Natural killer cell (primary cell): ENCODE data around the gene GSG1L. TPM values are rescaled to one million over a fixed set of nuclear protein-coding genes. Genes with fewer than 3 reads are reported as not detected.

ENCODE experiments used
- ATAC-seq, 3 donors: fragments of 150-1000 bp in 2 of 3; fragments of 200-7000 bp in 1 of 3; cut with Tn5 transposase; 1 replicate in 1 of 3; 2 replicates in 2 of 3; pipeline ENCODE4 v1.10.0; 2021; ENCODE audit warnings: mild to moderate bottlenecking in 2 of 3, moderate library complexity in 2 of 3
- DNase-seq, 2 donors: peaks; one replicate each; pipeline versions ENCODE4 v3.0.0 to v3.0.0-alpha.2; 2013 to 2021; ENCODE audit warnings: mixed read lengths in 1 of 2
- H3K27ac ChIP-seq: one replicate; pipeline ENCODE4 v1.5.1; 2013; ENCODE audit warnings: mild to moderate bottlenecking, low read length
- H3K27me3 ChIP-seq: one replicate; pipeline ENCODE4 v1.6.1; 2013; ENCODE audit warnings: low read length; ENCODE audit not compliant: control insufficient read depth, insufficient read depth
- H3K36me3 ChIP-seq: one replicate; pipeline ENCODE4 v1.6.1; 2013; ENCODE audit warnings: low read length; ENCODE audit not compliant: control insufficient read depth, insufficient read depth
- H3K4me1 ChIP-seq: one replicate; pipeline ENCODE4 v1.6.1; 2013; ENCODE audit warnings: low read length; ENCODE audit not compliant: control insufficient read depth, insufficient read depth
- H3K4me3 ChIP-seq: one replicate; pipeline ENCODE4 v1.5.1; 2013; ENCODE audit warnings: low read length
- H3K9me3 ChIP-seq: one replicate; pipeline ENCODE4 v1.6.1; 2013; ENCODE audit warnings: low read length; ENCODE audit not compliant: control insufficient read depth, insufficient read depth
- H3K27ac Mint-ChIP-seq, 2 donors: one replicate each; pipeline ENCODE4 v1.8.0; 2022; ENCODE audit warnings: mild to moderate bottlenecking in 2 of 2, mixed read lengths in 2 of 2, moderate library complexity in 1 of 2
- H3K27me3 Mint-ChIP-seq, 2 donors: one replicate each; pipeline ENCODE4 v1.8.0; 2022; ENCODE audit warnings: low read depth in 2 of 2, mixed read lengths in 2 of 2
- H3K36me3 Mint-ChIP-seq: one replicate; pipeline ENCODE4 v1.8.0; 2022; ENCODE audit warnings: mixed read lengths
- H3K4me1 Mint-ChIP-seq, 2 donors: one replicate each; pipeline ENCODE4 v1.8.0; 2022; ENCODE audit warnings: mixed read lengths in 2 of 2
- H3K4me3 Mint-ChIP-seq: one replicate; pipeline ENCODE4 v1.8.0; 2022; ENCODE audit warnings: mild to moderate bottlenecking, moderate library complexity, mixed read lengths
- H3K9me3 Mint-ChIP-seq, 2 donors: one replicate each; pipeline ENCODE4 v1.8.0; 2022; ENCODE audit warnings: mixed read lengths in 2 of 2
- CTCF ChIP-seq: fragments of 200-600 bp; IDR thresholded peaks from one replicate; pipeline ENCODE4 v1.8.0; 2022; ENCODE audit warnings: antibody characterized with exemption
- WGBS: methylation state at CpG from one replicate; pipeline ENCODE4 v1.1.7; 2013; ENCODE audit warnings: missing lambda C conversion rate; ENCODE audit not compliant: insufficient coverage; 5-methylcytosine and 5-hydroxymethylcytosine counted together
- intact Hi-C: fragments of 100-400 bp; cut with micrococcal nuclease; formaldehyde crosslinking; loops from one replicate; pipeline ENCODE4 v1.14.2; 2022
- total RNA-seq, 4 donors: library from RNA; stranded (reverse); fragments of 120-200 nt in 1 of 4; gene quantifications; one replicate each; pipeline versions ENCODE4 v1.2.3 to v1.2.4, GENCODE V29; 2013 to 2022

GSG1L gene
- total RNA-seq, 3 donors from 2014 or later (not counting 1 experiment from before 2014, with no cell fraction given), result 0.25 TPM; not detected in 2

- no peak for ATAC-seq
- Histone ChIP-seq H3K9me3 (no peaks in the 10 kb centered on the region), H3K27ac (no peak overlapping the region), H3K4me3 (no peak overlapping the region), H3K4me1 (peaks cover 5% of the 10 kb centered on the region), H3K36me3 (peaks cover 14% of the 10 kb centered on the region), H3K27me3 (no peaks in the 10 kb centered on the region)
- intact Hi-C loops, result no loop called here
- Mint-ChIP-seq H3K4me1 (peaks cover 4 to 23% of the 10 kb centered on the region in 2 donors), H3K4me3 (no peak overlapping the region), H3K9me3 (no peaks in the 10 kb centered on the region), H3K36me3 (no peaks in the 10 kb centered on the region), H3K27ac (no peak overlapping the region), H3K27me3 (no peaks in the 10 kb centered on the region)
- DNase-seq, result no peak
- 96% methylated on average over 3 of the region's 3 CpGs for WGBS
- no peak for TF ChIP-seq CTCF
Measured at GRCh38 chr16:27764427-27764826, 299.1 kb downstream of the GSG1L start.

GRCh38 chr16:27762441-27762840 lies 301.1 kb downstream of the GSG1L start:
- Histone ChIP-seq H3K4me3 (no peak overlapping the region), H3K4me1 (peaks cover 5% of the 10 kb centered on the region), H3K27me3 (no peaks in the 10 kb centered on the region), H3K27ac (no peak overlapping the region), H3K36me3 (peaks cover 11% of the 10 kb centered on the region), H3K9me3 (no peaks in the 10 kb centered on the region)
- H3K36me3 Mint-ChIP-seq, result no peaks in the 10 kb centered on the region
- intact Hi-C loops, result no loop called here
- no peak for DNase-seq
- no peak overlapping the region for H3K27ac Mint-ChIP-seq
- ATAC-seq, result no peak
- 96% methylated on average over 3 of the region's 3 CpGs for WGBS
- H3K9me3 Mint-ChIP-seq, result no peaks in the 10 kb centered on the region
- no peaks in the 10 kb centered on the region for H3K27me3 Mint-ChIP-seq
- H3K4me1 Mint-ChIP-seq, result peaks cover 4 to 23% of the 10 kb centered on the region in 2 donors
- no peak overlapping the region for H3K4me3 Mint-ChIP-seq
- no peak for TF ChIP-seq CTCF

- Histone ChIP-seq H3K27me3 (no peaks in the 10 kb centered on the region), H3K4me3 (no peak overlapping the region), H3K36me3 (peaks cover 11% of the 10 kb centered on the region), H3K4me1 (peaks cover 5% of the 10 kb centered on the region), H3K27ac (no peak overlapping the region), H3K9me3 (no peaks in the 10 kb centered on the region)
- Mint-ChIP-seq H3K4me3 (no peak overlapping the region), H3K4me1 (peaks cover 4 to 23% of the 10 kb centered on the region in 2 donors), H3K9me3 (no peaks in the 10 kb centered on the region), H3K36me3 (no peaks in the 10 kb centered on the region), H3K27me3 (no peaks in the 10 kb centered on the region), H3K27ac (no peak overlapping the region)
- 71% methylated on average over 7 of the region's 7 CpGs for WGBS
- intact Hi-C loops, result no loop called here
- no peak for TF ChIP-seq CTCF
- no peak for DNase-seq
- no peak for ATAC-seq
Measured at GRCh38 chr16:27761816-27762215, 301.7 kb downstream of the GSG1L start.

- Histone ChIP-seq H3K9me3 (no peaks in the 10 kb centered on the region), H3K4me3 (no peak overlapping the region), H3K27me3 (no peaks in the 10 kb centered on the region), H3K27ac (no peak overlapping the region), H3K4me1 (peaks cover 5% of the 10 kb centered on the region), H3K36me3 (peaks cover 11% of the 10 kb centered on the region)
- H3K9me3 Mint-ChIP-seq, result no peaks in the 10 kb centered on the region
- intact Hi-C loops, result no loop called here
- no peaks in the 10 kb centered on the region for H3K27me3 Mint-ChIP-seq
- 93% methylated on average over 4 of the region's 4 CpGs for WGBS
- H3K27ac Mint-ChIP-seq, result peak overlapping the region in 1 of 2 donors; percentile 17
- TF ChIP-seq CTCF, result no peak
- no peaks in the 10 kb centered on the region for H3K36me3 Mint-ChIP-seq
- DNase-seq (no peak), ATAC-seq (no peak)
- no peak overlapping the region for H3K4me3 Mint-ChIP-seq
- H3K4me1 Mint-ChIP-seq, result peaks cover 4 to 18% of the 10 kb centered on the region in 2 donors
Measured at GRCh38 chr16:27760789-27761176, 302.7 kb downstream of the GSG1L start.
